HG03095 (cell line): ENCODE measurements around the gene LMAN2L.
A peak's percentile ranks its signal among the peaks of the same experiment; 100 is the strongest.

Experiments
- ATAC-seq: cut with Tn5 transposase; IDR thresholded peaks from one replicate; pipeline ENCODE4 v1.9.1; 2021; ENCODE audit warnings: moderate library complexity; ENCODE audit not compliant: unreplicated experiment

Gene LMAN2L

DNA sequence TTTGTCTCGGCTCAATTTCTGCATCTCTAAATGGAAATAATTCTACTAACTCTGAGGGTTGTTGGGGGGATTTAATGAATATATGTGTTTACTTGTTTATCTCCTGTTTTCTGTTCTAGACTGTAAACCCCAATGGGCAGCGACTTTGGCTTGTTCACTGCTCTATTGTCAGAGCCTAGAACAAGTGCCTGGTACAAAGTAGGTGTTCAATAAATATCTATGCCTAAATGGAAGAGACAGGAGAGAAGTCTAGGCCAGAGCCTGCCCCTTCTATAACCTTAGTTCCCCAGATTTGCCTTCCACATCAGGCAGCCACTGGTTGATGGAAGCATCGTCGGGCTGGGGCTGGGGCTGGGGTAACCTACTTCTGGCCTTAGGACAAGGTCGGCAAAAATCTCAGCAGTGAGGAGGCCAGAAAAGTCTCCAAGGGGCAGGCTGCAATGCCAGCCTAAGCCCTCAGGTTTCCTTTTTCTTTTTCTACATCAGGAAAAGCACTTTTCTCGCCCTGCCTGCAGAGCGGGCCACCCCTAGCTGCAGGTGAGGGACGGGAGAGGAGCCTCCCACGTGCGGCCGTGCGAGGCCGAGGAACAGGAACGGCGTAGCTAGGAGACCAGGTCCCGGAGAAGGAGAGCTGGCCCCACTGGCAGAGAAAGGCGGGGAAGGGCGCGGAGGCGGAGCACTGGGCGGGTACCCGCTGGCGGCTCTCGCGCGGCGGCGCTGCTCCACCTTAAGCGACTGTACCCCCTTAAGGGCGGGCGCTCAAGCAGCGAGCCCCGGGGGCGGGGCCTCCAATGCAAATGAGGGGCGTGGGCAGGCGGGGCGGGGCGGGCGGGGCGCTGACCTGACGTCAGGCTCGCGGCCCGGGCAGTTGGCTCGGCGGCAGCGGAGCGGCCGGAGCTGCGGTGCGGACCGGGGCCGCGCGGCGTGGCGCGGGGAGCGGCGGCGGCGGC is 20.4 kb upstream of the LMAN2L start, which contains the start of gene CNNM4:
CNNM4 (plus strand) TSS at position 867 of the 950 bp plus-strand sequence. CDS start 98 bp downstream, outside the sequence.
- ATAC-seq = peak; percentile 72

GRCh38 chr2:96759548-96759947 is 19.7 kb upstream of the LMAN2L start:
- ATAC-seq = no peak

- ATAC-seq = no peak
Measured at GRCh38 chr2:96758987-96759386, 19.1 kb upstream of the LMAN2L start.

DNA sequence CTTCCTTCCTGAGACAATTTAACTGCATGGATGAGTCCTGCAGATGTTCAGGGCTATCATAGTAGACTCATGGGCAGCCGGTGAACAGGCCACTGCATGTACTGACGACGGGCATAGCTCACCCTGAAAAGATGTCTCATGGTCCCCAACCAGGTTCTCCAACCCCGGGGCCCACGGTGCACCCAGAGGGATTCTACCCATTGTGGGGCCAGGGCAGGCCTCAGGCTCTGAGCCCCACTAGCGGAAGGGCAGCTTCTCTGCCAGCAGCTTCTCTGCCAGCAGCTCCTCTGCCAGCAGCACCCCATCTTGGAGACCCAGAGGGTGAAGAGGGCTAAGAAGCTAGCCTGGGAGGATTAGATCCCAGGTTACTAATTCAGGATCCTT is 17.6 kb upstream of the LMAN2L start:
- ATAC-seq = no peak

- no peak for ATAC-seq
Measured at GRCh38 chr2:96756788-96757476, 17.1 kb upstream of the LMAN2L start.

- no peak for ATAC-seq
Measured at GRCh38 chr2:96754317-96754716, 14.5 kb upstream of the LMAN2L start.

GRCh38 chr2:96753661-96754282 is 13.9 kb upstream of the LMAN2L start:
- no peak for ATAC-seq

GRCh38 chr2:96751800-96752199 is 11.9 kb upstream of the LMAN2L start:
- no peak for ATAC-seq

- ATAC-seq = no peak
Measured at GRCh38 chr2:96747061-96747617, 7.3 kb upstream of the LMAN2L start.

DNA sequence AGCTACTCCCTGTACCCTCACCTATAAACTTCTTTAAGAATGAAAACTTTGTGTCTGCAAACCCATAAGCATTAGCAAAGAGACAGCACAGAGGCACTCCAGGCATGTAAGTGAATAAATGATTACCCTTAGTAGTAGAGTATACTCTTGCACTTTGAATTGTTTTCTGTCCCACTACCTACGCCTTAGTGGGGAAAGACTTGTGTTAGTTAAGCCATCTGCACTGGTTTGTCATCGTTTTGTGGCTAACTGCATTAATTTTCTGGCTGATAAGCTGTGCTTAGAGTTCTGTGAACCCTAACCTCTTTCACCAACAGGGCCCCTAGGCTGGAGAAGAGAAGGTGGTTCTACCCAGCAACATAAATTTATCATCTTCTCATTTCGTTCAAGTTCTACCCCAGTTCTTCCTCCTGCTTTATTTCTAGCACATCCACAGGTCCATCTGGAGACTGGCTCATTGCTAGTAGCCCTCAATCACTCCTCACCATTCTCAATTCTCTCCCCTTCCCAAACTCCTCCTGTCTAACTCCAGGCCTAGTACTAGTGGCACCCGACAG is 710 bp downstream of the LMAN2L start:
- no peak for ATAC-seq

GRCh38 chr2:96737831-96738230 is 2.0 kb downstream of the LMAN2L start:
- no peak for ATAC-seq

DNA sequence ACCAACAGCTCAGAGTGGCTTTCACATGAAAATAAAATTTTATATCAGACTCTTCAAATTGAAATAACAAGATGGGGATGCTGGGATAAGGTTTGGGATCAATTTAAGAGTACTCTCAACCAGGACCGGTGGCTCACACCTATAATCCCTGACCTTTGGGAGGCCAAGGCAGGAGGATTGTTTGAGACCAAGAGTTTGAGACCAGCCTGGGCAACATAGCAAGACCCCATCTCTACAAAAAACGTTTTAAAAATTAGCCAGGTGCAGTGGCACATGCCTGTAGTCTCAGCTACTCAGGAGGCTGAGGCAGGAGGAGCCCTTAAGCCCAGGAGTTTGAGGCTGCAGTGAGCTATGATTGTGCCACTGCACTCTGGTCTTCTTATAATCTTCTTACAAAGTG is 2.6 kb downstream of the LMAN2L start:
- ATAC-seq = no peak

DNA sequence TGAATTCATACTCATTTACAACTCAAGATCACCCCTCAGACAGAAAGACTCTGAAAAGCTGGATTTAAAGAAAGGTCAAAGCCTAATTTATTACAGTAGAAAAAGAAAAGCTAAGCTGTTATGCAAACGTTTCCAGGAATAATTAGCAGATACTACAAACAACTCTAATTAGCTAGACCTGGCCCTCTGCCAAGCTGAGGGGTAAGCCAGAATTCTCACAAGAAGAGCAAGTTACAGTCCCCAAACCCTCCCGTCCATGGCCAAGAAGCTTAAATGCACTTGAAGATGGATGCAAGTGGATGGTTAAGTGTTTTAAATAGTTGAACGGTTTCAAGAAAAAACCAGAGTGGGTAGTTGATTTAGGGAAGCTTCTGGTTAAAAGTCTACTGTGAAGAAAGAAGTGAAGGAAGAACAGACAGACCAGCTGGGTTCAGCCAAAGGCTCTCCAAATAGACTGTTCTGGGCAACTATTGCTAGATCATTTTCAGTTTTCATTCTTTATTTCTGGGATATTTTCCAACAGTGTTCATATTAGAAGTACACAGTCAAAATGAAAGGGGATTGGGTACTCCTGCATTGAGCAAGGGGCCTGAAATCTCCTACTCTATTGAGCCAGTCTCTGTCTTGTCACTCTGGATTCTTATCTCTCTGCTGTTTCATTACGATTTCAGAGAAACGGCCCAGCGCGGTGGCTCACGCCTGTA is 4.8 kb downstream of the LMAN2L start:
- ATAC-seq = no peak

DNA sequence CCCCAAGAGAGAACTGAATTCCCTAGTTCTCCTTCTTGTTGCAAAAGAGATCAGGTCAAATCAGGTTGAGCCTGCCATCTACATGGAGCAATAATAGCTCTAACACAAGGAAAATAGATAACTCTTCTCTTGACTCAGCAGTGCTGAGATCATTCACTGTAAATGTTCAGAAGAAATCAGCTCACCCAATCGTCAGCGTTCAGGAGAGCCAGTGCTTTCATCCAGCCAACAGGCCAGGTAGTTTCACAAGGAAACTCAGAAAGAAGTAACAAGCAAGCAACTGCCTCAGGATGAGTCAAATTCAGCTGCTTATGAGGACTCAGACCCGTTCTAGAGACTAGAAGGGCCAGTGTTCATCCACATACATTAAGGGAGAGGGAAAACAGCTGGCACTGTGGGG is 5.9 kb downstream of the LMAN2L start:
- no peak for ATAC-seq

DNA sequence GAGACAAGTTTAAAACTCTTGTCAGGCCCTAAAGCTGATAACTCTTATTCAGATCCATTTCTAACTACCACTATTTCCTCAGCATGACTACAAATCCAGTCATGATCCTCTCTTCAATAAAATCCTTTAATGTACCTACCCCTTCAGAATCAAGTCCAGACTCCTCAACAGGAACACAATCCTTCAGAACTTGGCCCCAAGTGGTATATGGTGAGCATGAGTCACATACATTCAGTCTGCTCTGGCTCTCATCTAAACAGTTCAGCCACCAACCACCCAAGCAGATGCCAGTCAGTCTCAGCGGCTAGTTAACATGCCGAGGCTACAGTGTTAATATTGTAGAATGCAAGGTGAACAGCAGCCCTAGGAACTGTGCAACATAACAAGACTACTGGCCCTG is 9.7 kb downstream of the LMAN2L start:
- no peak for ATAC-seq

DNA sequence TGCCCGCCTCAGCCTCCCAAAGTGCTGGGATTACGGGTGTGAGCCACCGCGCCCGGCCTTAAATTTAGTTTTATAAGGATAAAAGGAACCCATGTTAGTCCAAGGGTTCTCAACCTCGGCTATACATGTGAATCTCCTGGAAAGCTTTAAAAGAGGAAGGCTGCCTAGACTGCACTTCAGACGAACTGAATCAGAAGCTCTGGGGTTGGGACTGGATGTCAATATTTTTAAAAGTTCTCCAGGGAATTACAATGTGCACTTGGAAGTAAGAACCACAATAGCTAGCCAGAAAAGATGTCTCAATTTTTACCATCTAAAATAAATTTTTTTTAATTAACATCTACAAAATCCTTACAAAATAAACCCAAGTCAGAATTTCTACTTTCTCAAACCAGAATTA is 10.1 kb downstream of the LMAN2L start:
- no peak for ATAC-seq

DNA sequence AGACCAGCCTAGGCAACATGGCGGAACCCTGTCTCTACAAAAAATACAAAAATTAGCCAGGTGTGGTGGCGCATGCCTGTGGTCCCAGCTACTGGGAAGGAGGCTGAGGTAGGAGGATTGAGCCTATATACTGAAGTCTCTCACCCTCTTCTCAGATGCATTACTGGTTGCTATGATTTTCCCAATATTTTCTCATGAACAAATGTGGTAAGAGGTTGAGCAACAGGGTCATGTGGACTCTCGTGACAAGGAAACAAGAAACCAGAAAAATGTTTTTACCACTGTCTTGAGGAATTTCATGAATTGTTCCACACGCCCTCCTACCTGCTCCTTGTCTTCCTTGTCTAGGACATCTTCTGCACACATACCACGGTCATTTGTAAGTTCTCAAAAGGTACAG is 12.4 kb downstream of the LMAN2L start:
- ATAC-seq = no peak

GRCh38 chr2:96726131-96726530 is 13.7 kb downstream of the LMAN2L start:
- no peak for ATAC-seq

DNA sequence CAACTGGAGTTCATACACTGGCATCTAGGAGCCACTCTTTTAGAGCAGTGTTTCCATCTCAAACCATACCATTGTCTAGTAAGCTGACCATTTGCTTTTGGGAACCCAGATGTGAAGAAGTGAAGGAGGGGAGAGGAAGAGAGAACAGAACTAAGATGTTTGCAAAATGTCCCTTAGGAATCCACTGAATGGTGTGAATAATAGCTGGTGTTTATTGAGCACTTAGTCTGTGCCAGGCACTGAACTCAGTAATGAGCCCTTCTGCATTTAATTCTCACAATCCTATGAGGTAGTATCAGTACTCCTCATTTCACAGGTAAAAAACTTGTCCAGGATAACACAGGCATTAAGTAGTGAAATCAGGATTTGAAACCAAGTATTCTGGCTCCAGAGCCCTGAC is 23.5 kb downstream of the LMAN2L start:
- no peak for ATAC-seq

GRCh38 chr2:96715658-96716057 is 24.2 kb downstream of the LMAN2L start:
- no peak for ATAC-seq
